Right cardiac atrium (tissue), 5 donors: Measurements from ENCODE around the gene TIAL1. TPM values are rescaled to one million over a fixed set of nuclear protein-coding genes. Genes with fewer than 3 reads are reported as not detected.

Experiments used
- ATAC-seq, 2 donors: fragments of 200-7000 bp; cut with Tn5 transposase; one replicate each; pipeline versions ENCODE4 v1.8.0 to v1.9.1; 2020; ENCODE audit warnings: moderate library complexity in 2 of 2, mild to moderate bottlenecking in 1 of 2
- DNase-seq, 3 donors: peaks; one replicate each; pipeline ENCODE4 v3.0.0-alpha.2; 2020
- H3K27ac ChIP-seq: one replicate; pipeline ENCODE4 v1.5.1; 2013; ENCODE audit warnings: mild to moderate bottlenecking, low read length, control low read depth, moderate library complexity
- H3K27me3 ChIP-seq: one replicate; pipeline ENCODE4 v1.6.1; 2013; ENCODE audit not compliant: control insufficient read depth, insufficient read depth
- H3K4me1 ChIP-seq: one replicate; pipeline ENCODE4 v1.6.1; 2013; ENCODE audit warnings: low read length; ENCODE audit not compliant: control insufficient read depth, insufficient read depth
- H3K4me3 ChIP-seq: one replicate; pipeline ENCODE4 v1.5.1; 2013; ENCODE audit warnings: low read length, control low read depth
- H3K9me3 ChIP-seq: one replicate; pipeline ENCODE4 v1.6.1; 2013; ENCODE audit warnings: low read length; ENCODE audit not compliant: control insufficient read depth
- WGBS: extraction: QIAGEN DNeasy Blood & Tissue Kit; methylation state at CpG from one replicate; pipeline ENCODE4 v1.1.7; 2013; 5-methylcytosine and 5-hydroxymethylcytosine counted together
- intact Hi-C, 4 donors: fragments of 100-400 bp; cut with DNase I; formaldehyde crosslinking; loops; one replicate each; pipeline versions ENCODE4 v1.11.0 to v1.14.0; 2022 to 2023
- polyA plus RNA-seq: library from polyadenylated mRNA; stranded (reverse); fragments of 200-250 nt; gene quantifications from one replicate; pipeline ENCODE4 v1.2.3, GENCODE V29; 2013
- total RNA-seq, 4 donors: library from RNA; stranded (reverse); fragmentation: NEBNext Ultra II Directional; extraction: Animal tissue kit (Norgen Biotek cat#: 25700); gene quantifications; one replicate each; pipeline ENCODE4 v1.2.1, GENCODE V29; 2021
- donor health status: healthy with polysubstance abuse.
- donor health status: DM: no; HTN: yes; CAD: no.
- donor health status: DM: no; HTN: no; CAD: no.
- donor health status: DM: no; HTN: yes; CAD: no; lungs with severe emphysema.
- donor health status: DM: yes; HTN: yes; CAD: no.

The TIAL1 gene
- total and polyA plus RNA-seq, 5 donors, result 37.7 to 92.6 (median 84.1) TPM

DNA sequence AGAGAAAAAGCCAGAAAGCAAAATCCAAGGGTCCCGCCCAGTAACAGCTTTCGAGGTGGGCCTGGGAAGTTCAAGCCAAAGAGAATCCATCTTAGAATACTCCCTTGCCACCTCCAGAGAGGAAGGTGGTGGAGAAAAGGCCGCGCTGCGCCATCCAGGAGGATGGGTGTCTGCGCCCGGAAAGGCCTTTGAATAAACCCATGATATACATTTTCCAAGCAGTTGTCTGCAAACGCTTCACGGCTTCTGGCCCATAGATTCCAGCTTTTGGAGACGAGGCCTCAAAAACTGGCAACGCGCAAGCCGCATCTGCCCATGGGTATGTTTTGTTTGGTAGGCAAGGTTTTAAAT, 72.1 kb downstream of the TIAL1 start:
- no peak overlapping the region for H3K27ac ChIP-seq
- 94% methylated on average over 13 of the region's 13 CpGs for WGBS
- H3K4me1 ChIP-seq, result no peaks in the 10 kb centered on the region
- intact Hi-C loops, result no loop called here
- H3K9me3 ChIP-seq, result no peaks in the 10 kb centered on the region
- ATAC-seq, result no peak
- H3K27me3 ChIP-seq, result no peaks in the 10 kb centered on the region
- H3K4me3 ChIP-seq, result no peak overlapping the region
- no peak for DNase-seq

DNA sequence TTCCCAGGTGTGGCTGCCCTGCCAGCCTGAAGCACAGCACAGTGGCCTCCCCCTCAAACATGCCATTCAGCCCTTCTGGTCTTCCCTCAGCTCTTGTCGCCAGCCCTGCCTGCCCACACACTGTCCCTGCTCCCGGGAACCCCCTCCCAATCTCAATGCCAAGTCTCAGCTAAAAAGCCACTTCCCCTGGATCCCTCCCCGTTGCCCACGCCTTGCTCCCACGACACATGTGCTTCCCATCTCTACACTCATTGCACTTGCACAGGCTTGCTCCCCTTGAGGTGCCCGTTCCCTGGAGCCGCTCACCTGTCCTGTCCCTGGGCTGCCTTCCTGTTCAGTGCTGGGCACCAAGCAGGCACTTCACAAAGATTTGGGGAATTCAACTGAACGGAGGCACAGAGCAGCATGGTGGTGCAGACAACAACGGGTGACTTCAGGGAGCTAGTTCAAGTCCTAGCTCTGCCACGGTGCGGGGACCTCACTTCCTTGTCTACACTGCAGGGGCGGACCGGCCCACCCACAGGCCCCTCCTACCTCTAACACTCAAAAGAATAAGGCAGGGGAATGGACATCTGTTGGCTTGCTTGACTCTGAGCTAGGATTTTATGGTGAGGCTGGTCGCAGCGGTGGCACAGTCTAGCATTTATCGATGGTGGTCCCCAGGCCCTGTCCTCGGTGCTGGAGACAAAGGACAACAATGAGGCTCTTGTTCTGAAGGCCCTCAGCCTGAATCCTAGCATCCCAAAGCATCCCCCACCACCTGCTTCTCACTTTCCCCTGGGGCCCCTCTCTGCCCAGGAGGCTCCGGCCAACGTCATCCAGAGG, 72.7 kb downstream of the TIAL1 start:
- Histone ChIP-seq H3K4me1 (no peaks in the 10 kb centered on the region), H3K27ac (no peak overlapping the region), H3K27me3 (no peaks in the 10 kb centered on the region), H3K9me3 (no peaks in the 10 kb centered on the region), H3K4me3 (no peak overlapping the region)
- 93% methylated on average over 19 of the region's 19 CpGs for WGBS
- no peak for DNase-seq
- intact Hi-C loops, result no loop called here
- ATAC-seq, result peak in 1 of 2 donors; percentile 15

Other genes starting within 250 kb of the TIAL1 start
- 1 to 10 TPM; 4.2 to 7.8 (median 6.8) TPM for gene RGS10, start 54.2 kb downstream of the TIAL1 start, total RNA-seq
- 6.0 TPM for gene RGS10, start 54.2 kb downstream of the TIAL1 start, polyA plus RNA-seq
- 100 to 1,000 TPM; 111 to 166 (median 139) TPM for gene BAG3, start 54.4 kb upstream of the TIAL1 start, total RNA-seq
- gene BAG3, start 54.4 kb upstream of the TIAL1 start, polyA plus RNA-seq, result 134 TPM
- 1 to 10 TPM; 4.8 to 6.4 (median 6.3) TPM for gene INPP5F, start 129.1 kb upstream of the TIAL1 start, total RNA-seq
- 3.4 TPM for gene INPP5F, start 129.1 kb upstream of the TIAL1 start, polyA plus RNA-seq